Liver (tissue), 3 donors: Measurements from ENCODE around the gene FAM78B.

Experiments used
- EGR1 ChIP-seq, 2 donors: IDR thresholded peaks; 2 replicates each; pipeline ENCODE4 v1.6.1; 2016 to 2018; ENCODE audit warnings: antibody characterized with exemption in 2 of 2, low read depth in 2 of 2
- GABPA ChIP-seq, 2 donors: IDR thresholded peaks in 1 of 2; conservative IDR thresholded peaks in 1 of 2; 2 replicates each; pipeline ENCODE4 v1.6.1; 2016; ENCODE audit warnings: antibody characterized with exemption in 2 of 2, mild to moderate bottlenecking in 1 of 2, moderate library complexity in 1 of 2
- RAD21 ChIP-seq, 2 donors: IDR thresholded peaks; 2 replicates each; pipeline ENCODE4 v1.6.1; 2016; ENCODE audit warnings: antibody characterized with exemption in 2 of 2, mild to moderate bottlenecking in 2 of 2
- REST ChIP-seq: IDR thresholded peaks from 2 replicates; pipeline ENCODE4 v1.6.1; 2016; ENCODE audit warnings: antibody characterized with exemption, mild to moderate bottlenecking
- TAF1 ChIP-seq: conservative IDR thresholded peaks from 2 replicates; pipeline ENCODE4 v1.6.1; 2016; ENCODE audit warnings: antibody characterized with exemption, mild to moderate bottlenecking
- TF ChIP-seq, protein P1 (sequence below): fragments of 150-350 bp; IDR thresholded peaks from 2 replicates; pipeline ENCODE4 v1.5.1; 2017; ENCODE audit warnings: improper control_type of control experiment, low read depth, low read length; ENCODE audit not compliant: missing input control
- TF ChIP-seq, protein P2 (sequence below): IDR thresholded peaks from 2 replicates; pipeline ENCODE4 v1.6.1; 2016; ENCODE audit warnings: antibody characterized with exemption
- TF ChIP-seq, protein P3 (sequence below): IDR thresholded peaks from 2 replicates; pipeline ENCODE4 v1.6.1; 2016; ENCODE audit warnings: antibody characterized with exemption
- donor health status: healthy.
- donor health status: healthy.

GRCh38 chr1:166136699-166137401 lies 30.0 kb downstream of the FAM78B start:
- TF ChIP-seq, protein P1, sequence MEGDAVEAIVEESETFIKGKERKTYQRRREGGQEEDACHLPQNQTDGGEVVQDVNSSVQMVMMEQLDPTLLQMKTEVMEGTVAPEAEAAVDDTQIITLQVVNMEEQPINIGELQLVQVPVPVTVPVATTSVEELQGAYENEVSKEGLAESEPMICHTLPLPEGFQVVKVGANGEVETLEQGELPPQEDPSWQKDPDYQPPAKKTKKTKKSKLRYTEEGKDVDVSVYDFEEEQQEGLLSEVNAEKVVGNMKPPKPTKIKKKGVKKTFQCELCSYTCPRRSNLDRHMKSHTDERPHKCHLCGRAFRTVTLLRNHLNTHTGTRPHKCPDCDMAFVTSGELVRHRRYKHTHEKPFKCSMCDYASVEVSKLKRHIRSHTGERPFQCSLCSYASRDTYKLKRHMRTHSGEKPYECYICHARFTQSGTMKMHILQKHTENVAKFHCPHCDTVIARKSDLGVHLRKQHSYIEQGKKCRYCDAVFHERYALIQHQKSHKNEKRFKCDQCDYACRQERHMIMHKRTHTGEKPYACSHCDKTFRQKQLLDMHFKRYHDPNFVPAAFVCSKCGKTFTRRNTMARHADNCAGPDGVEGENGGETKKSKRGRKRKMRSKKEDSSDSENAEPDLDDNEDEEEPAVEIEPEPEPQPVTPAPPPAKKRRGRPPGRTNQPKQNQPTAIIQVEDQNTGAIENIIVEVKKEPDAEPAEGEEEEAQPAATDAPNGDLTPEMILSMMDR, result no peak
- TF ChIP-seq, protein P2, sequence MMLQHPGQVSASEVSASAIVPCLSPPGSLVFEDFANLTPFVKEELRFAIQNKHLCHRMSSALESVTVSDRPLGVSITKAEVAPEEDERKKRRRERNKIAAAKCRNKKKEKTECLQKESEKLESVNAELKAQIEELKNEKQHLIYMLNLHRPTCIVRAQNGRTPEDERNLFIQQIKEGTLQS, result no peak
- TF ChIP-seq, protein P3, sequence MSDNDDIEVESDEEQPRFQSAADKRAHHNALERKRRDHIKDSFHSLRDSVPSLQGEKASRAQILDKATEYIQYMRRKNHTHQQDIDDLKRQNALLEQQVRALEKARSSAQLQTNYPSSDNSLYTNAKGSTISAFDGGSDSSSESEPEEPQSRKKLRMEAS, result no peak
- TF ChIP-seq TAF1, result no peak
- no peak for TF ChIP-seq REST
- TF ChIP-seq GABPA (IDR thresholded peaks at IDR 0.05 in 1 of 2, conservative IDR thresholded peaks at IDR 0.05 in 1 of 2), result no peak
- no peak for TF ChIP-seq RAD21 (IDR thresholded peaks at IDR 0.05)
- no peak for TF ChIP-seq EGR1 (IDR thresholded peaks at IDR 0.05; ENCODE audit: low read depth in 2 of 2)
